Panc1 (cell line): ENCODE measurements around the gene CDH16. TPM values are rescaled to one million over a fixed set of nuclear protein-coding genes. Genes with fewer than 3 reads are reported as not detected.
A peak's percentile ranks its signal among the peaks of the same experiment; 100 is the strongest.

ENCODE experiments used
- ATAC-seq: fragments of 200-7000 bp; cut with Tn5 transposase; 2 replicates; pipeline ENCODE4 v1.9.1; 2020; ENCODE audit warnings: mild to moderate bottlenecking, moderate library complexity
- BruUV-seq: library from RNA; stranded (reverse); fragments of 400-500 nt; replicated peaks from 2 replicates; lab custom pipeline; 2021; lab: Mats Ljungman, UMichigan
- CTCF ChIA-PET: fragments of 300-600 bp; sonication (Branson Sonifier 250); formaldehyde crosslinking; loops from one replicate; lab custom pipeline; 2022; ENCODE audit warnings: antibody characterized with exemption; lab: Charles Lee
- POLR2A ChIA-PET: fragments of 300-600 bp; sonication (Branson Sonifier 250); formaldehyde crosslinking; loops from one replicate; lab custom pipeline; 2022; ENCODE audit warnings: antibody characterized with exemption; lab: Charles Lee
- DNase-seq: peaks from one replicate; pipeline ENCODE4 v3.0.0-alpha.2; 2010; ENCODE audit warnings: low read depth, low spot score
- H3K27ac ChIP-seq: 2 replicates; pipeline ENCODE4 v1.5.1; 2011; ENCODE audit warnings: mild to moderate bottlenecking, low read length, inconsistent platforms
- H3K27me3 ChIP-seq: fragments of 200-500 bp; sonication (Bioruptor generic); 2 replicates; pipeline ENCODE4 v1.6.0; 2014; ENCODE audit warnings: low read length, inconsistent platforms; ENCODE audit not compliant: control insufficient read depth, insufficient read depth
- H3K36me3 ChIP-seq: fragments of 200-500 bp; sonication (Bioruptor generic); 2 replicates; pipeline ENCODE4 v1.5.1; 2014; ENCODE audit warnings: inconsistent platforms, mild to moderate bottlenecking, low read length, moderate library complexity; ENCODE audit not compliant: control insufficient read depth, insufficient read depth
- H3K4me1 ChIP-seq: 2 replicates; pipeline ENCODE4 v1.5.1; 2011; ENCODE audit warnings: inconsistent platforms, mild to moderate bottlenecking, low read length, moderate library complexity; ENCODE audit not compliant: control insufficient read depth, insufficient read depth
- H3K4me3 ChIP-seq, 2 experiments: 2 replicates each; pipeline ENCODE4 v1.5.1; 2011 to 2012; ENCODE audit warnings: low read depth in 2 of 2, low read length in 2 of 2, mild to moderate bottlenecking in 2 of 2, inconsistent platforms in 1 of 2, moderate library complexity in 1 of 2
- H3K9me3 ChIP-seq: fragments of 200-500 bp; sonication (Bioruptor generic); 2 replicates; pipeline ENCODE4 v1.5.1; 2014; ENCODE audit warnings: low read depth, mild to moderate bottlenecking, inconsistent platforms, low read length, moderate library complexity; ENCODE audit not compliant: control insufficient read depth, insufficient read depth
- CTCF ChIP-seq: fragments of 450-650 bp; IDR thresholded peaks from 2 replicates; pipeline ENCODE4 v1.5.1; 2017; ENCODE audit warnings: mild to moderate bottlenecking
- POLR2AphosphoS5 ChIP-seq: IDR thresholded peaks from 2 replicates; pipeline ENCODE4 v1.6.1; 2012; ENCODE audit warnings: mild to moderate bottlenecking, low read depth, low read length, moderate library complexity
- REST ChIP-seq, 2 experiments: IDR thresholded peaks; 2 replicates each; pipeline ENCODE4 v1.6.1; 2011 to 2012; ENCODE audit warnings: low read depth in 2 of 2, control low read depth in 1 of 2, low read length in 1 of 2, mild to moderate bottlenecking in 1 of 2, moderate library complexity in 1 of 2; ENCODE audit not compliant: insufficient read depth in 1 of 2
- SIN3A ChIP-seq: IDR thresholded peaks from 2 replicates; pipeline ENCODE4 v1.6.1; 2012; ENCODE audit warnings: low read depth, mild to moderate bottlenecking, low read length, moderate library complexity, borderline replicate concordance; ENCODE audit not compliant: insufficient read depth
- TCF7L2 ChIP-seq: IDR thresholded peaks from 2 replicates; pipeline ENCODE4 v1.6.1; 2011; ENCODE audit warnings: mild to moderate bottlenecking, low read depth, low read length, inconsistent platforms
- in situ Hi-C: cut with HindIII; loops from 2 replicates; pipeline ENCODE4 v1.10.0; 2016; ENCODE audit warnings: low sequenced_read_pairs, low pct_unique_long_range_greater_than_20kb
- intact Hi-C: fragments of 100-400 bp; cut with micrococcal nuclease; formaldehyde crosslinking; loops from one replicate; pipeline ENCODE4 v1.10.0; 2022; ENCODE audit not compliant: unreplicated experiment
- total RNA-seq: library from RNA; stranded (reverse); gene quantifications from one replicate; pipeline ENCODE4 v1.2.1, GENCODE V29; 2021; ENCODE audit not compliant: unreplicated experiment

CDH16 gene
- total RNA-seq, 1 experiment from 2014 or later, result not detected

- no TSS peak for BruUV-seq
- intact Hi-C loops, result loop anchor here (5.0 kb wide), 1 partner anchor 52 kb away; no protein-coding TSS in a partner anchor
- TF ChIP-seq REST (IDR thresholded peaks at IDR 0.05; ENCODE audit: insufficient read depth in 1 of 2, low read depth in 2 of 2, low read length in 1 of 2) (0 out of 4 replicates have a peak, but pooled peaks of 1 of the 2 experiments have one; percentile 22), CTCF (peak; percentile 87), TCF7L2 (no peak), POLR2AphosphoS5 (no peak), SIN3A (no peak)
- ChIA-PET POLR2A (no interaction called here), CTCF (interaction anchor here (0.6 to 1.4 kb wide), 3 partner anchors 15 to 105 kb away, joined by 3 to 4 read pairs (median 3); no protein-coding TSS in a partner anchor)
- DNase-seq, result no peak
- in situ Hi-C loops, result no loop called here
- Histone ChIP-seq H3K36me3 (no peaks in the 10 kb centered on the region), H3K27me3 (no peaks in the 10 kb centered on the region), H3K4me1 (peaks cover 7% of the 10 kb centered on the region), H3K4me3 (no peak overlapping the region), H3K9me3 (no peaks in the 10 kb centered on the region), H3K27ac (no peak overlapping the region)
- ATAC-seq, result peak; percentile 91
These were observed 23.6 kb downstream of the CDH16 start for GRCh38 chr16:66894948-66895688.

- no peaks in the 10 kb centered on the region for H3K27me3 ChIP-seq
- ChIA-PET CTCF (no interaction called here), POLR2A (no interaction called here)
- BruUV-seq, result no TSS peak
- intact Hi-C loops (no loop called here), in situ Hi-C loops (no loop called here)
- ATAC-seq (no peak), DNase-seq (no peak)
- no peaks in the 10 kb centered on the region for H3K4me1 ChIP-seq
- TF ChIP-seq SIN3A (no peak), CTCF (no peak), REST (IDR thresholded peaks at IDR 0.05; ENCODE audit: insufficient read depth in 1 of 2, low read depth in 2 of 2, low read length in 1 of 2) (no peak), POLR2AphosphoS5 (no peak), TCF7L2 (no peak)
- no peak overlapping the region for H3K4me3 ChIP-seq
- H3K36me3 ChIP-seq, result no peaks in the 10 kb centered on the region
- no peaks in the 10 kb centered on the region for H3K9me3 ChIP-seq
- no peak overlapping the region for H3K27ac ChIP-seq
These were observed 24.6 kb downstream of the CDH16 start for GRCh38 chr16:66894055-66894454.
